LNCAP (cell line): ENCODE measurements around the gene PLEKHA3.

Source experiments
- CTCF ChIP-seq: fragments of 450-650 bp; IDR thresholded peaks from 2 replicates; pipeline ENCODE4 v1.5.1; 2017; ENCODE audit warnings: mild to moderate bottlenecking

PLEKHA3 gene

DNA sequence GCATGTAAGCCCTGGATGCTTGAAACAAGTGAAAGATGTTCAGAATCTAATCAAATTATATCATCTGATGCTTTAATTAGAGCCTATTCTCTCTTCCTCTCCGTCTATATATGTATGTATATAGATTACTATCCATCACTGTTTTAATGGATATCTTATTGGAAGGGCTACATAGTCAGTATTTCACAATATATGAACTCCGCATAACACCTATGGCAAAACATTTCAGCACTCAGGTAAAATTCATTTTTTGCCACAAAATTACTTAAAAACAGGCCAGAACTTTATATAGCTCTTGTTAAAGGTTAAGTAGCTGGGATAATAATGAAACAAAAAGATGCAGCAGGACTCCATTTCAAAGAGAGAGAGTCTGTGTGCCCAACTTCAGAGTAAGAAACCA, 27.9 kb upstream of the PLEKHA3 start:
- TF ChIP-seq CTCF: no peak

GRCh38 chr2:178452870-178453269, 27.4 kb upstream of the PLEKHA3 start:
- TF ChIP-seq CTCF: no peak

DNA sequence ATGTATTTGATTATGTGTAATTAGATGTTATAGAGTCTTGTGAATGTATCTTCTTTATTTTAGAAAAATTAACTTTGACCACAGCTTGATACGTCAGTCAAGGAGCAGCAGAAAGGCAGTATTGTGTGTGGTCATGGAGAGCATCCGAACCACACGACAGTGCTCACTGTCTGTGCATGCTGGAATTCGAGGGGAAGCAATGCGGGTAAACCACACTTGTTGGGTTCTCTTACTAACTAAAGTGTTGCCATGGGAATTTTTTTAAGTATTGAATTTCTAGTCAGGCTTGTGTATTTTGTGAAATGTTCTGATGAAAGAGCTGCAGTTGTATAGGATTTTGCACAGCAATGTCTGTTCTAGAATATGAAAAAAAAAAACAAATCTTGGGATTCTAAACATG, 24.3 kb upstream of the PLEKHA3 start:
- no peak for TF ChIP-seq CTCF

DNA sequence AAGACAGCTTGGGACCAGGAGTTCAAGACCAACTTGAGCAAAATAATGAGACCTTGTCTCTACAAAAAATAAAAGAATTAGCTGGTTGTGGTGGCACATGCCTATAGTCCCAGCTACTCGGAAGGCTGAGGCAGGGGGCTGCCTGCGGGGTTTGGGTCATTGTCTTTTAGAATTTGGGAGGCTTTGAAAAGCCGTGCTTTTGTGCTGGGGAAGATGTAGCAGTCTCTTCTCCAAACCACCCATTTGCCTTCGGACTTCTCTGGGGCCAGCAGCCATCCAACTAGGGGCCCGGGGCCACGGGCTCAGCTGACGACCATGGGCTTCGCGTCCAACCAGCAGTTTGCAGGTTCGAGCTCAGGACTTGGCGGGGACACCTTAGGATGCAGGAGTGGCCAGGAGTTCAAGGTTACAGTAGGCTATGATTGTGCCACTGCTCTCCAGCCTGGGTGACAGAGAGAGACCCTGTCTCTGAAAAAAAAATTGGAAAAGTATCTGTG, 22.8 kb upstream of the PLEKHA3 start:
- no peak for TF ChIP-seq CTCF

- no peak for TF ChIP-seq CTCF
These were observed 10.9 kb upstream of the PLEKHA3 start for GRCh38 chr2:178469219-178469849.

- TF ChIP-seq CTCF: no peak
These were observed 6.9 kb upstream of the PLEKHA3 start for GRCh38 chr2:178473373-178473772.

DNA sequence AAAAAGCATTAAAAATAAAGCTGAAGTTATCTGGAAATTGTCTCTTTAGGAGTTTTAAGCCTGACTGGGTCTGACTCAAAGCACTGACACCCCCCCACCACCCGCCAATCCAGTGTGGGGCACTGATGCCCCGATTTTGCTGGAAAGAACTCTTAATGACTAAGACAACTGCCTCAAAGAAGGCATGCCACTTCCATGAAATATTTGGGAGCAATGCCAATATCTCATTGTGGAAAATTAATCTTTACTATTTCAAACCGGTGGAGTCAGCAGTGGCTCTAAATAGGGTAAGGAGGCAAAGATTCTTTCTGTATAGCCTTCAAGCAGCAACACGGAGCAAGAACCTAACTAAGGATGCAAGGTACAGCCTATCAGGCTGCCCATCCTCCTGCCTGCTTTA, 6.3 kb upstream of the PLEKHA3 start:
- no peak for TF ChIP-seq CTCF

DNA sequence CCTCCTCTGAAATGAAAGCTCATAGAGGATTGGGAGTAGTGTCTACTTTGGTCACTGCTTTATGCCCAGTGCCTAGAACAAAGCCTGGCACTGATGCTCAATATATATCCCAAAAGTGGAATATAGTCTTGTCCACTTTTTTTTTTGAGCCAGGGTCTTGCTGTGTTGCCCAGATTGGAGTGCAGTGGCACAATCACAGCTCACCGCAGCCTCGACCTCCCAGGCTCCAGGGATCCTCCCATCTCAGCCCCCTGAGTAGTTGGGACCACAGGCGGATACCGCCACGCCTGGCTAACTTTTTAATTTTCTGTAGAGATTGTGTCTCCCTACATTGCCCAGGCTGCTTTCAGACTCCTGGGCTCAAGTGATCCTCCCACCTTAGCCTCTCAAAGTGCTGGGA, 5.7 kb upstream of the PLEKHA3 start:
- TF ChIP-seq CTCF: no peak
